ENCODE measurements around the gene CACNB1.

GRCh38 chr17:39173080-39173479 is 24.4 kb downstream of the CACNB1 start:
- TF ChIP-seq POLR2A (IDR thresholded peaks at IDR 0.05): peak in 1 of 4 donors; percentile 10
- TF ChIP-seq CTCF (IDR thresholded peaks at IDR 0.05): no peak
- no peak for TF ChIP-seq POLR2AphosphoS5 (IDR thresholded peaks at IDR 0.05)
- no peak for TF ChIP-seq EP300 (IDR thresholded peaks at IDR 0.05)
